ENCODE data around the gene SLC47A2.

Gene SLC47A2

GRCh38 chr17:19718041-19718612 lies 1.7 kb upstream of the SLC47A2 start:
- no peaks in the 10 kb centered on the region for H3K27me3 ChIP-seq (ENCODE audit: control insufficient read depth in 1 of 2, insufficient read depth in 2 of 2, low read length in 2 of 2)
- H3K27ac ChIP-seq (ENCODE audit: low read depth, low read length) = no peak overlapping the region
- no peak overlapping the region for H3K4me3 ChIP-seq (ENCODE audit: low read depth in 1 of 2, low read length in 2 of 2)
- no peaks in the 10 kb centered on the region for H3K36me3 ChIP-seq (ENCODE audit: control insufficient read depth in 1 of 2, insufficient read depth in 2 of 2, low read length in 2 of 2)
- H3K4me1 ChIP-seq (ENCODE audit: control insufficient read depth in 1 of 2, insufficient read depth in 2 of 2, low read length in 2 of 2) = peaks cover 44 to 48% of the 10 kb centered on the region in 2 donors
- H3K9me3 ChIP-seq (ENCODE audit: control insufficient read depth in 1 of 2, low read length in 2 of 2) = no peaks in the 10 kb centered on the region
- no peak overlapping the region for H3K9ac ChIP-seq (ENCODE audit: low read depth in 1 of 2, low read length in 2 of 2)

DNA sequence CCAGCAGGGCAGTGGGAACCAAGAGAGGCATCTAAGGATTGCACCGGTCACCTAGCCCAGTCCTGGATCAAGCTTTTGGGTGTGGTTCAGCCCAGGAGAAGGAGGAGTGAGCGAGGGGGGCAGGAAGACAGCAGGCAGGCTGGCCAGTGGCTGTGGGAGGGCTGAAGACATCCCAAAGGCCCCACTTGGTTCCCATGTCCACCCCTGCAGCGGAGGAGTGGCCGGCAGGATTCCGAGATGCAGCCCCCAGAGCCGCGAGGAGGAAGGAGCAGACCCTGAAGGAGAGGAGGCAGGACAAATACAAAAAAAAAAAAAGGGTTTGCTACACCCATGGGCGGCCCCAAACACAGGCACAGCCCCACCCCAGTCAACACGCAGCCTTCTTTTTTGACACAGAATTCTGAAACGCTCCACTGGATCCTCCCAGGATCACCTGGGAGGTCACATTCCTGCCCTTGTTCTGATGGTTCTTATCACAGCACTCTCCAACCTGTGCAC lies 1.1 kb upstream of the SLC47A2 start:
- no peaks in the 10 kb centered on the region for H3K27me3 ChIP-seq (ENCODE audit: control insufficient read depth in 1 of 2, insufficient read depth in 2 of 2, low read length in 2 of 2)
- peaks cover 44 to 48% of the 10 kb centered on the region in 2 donors for H3K4me1 ChIP-seq (ENCODE audit: control insufficient read depth in 1 of 2, insufficient read depth in 2 of 2, low read length in 2 of 2)
- H3K9me3 ChIP-seq (ENCODE audit: control insufficient read depth in 1 of 2, low read length in 2 of 2) = no peaks in the 10 kb centered on the region

GRCh38 chr17:19717031-19717360 lies 612 bp upstream of the SLC47A2 start:
- no peaks in the 10 kb centered on the region for H3K27me3 ChIP-seq (ENCODE audit: control insufficient read depth in 1 of 2, insufficient read depth in 2 of 2, low read length in 2 of 2)
- H3K4me3 ChIP-seq (ENCODE audit: low read depth in 1 of 2, low read length in 2 of 2) = no peak overlapping the region
- H3K27ac ChIP-seq (ENCODE audit: low read depth, low read length) = no peak overlapping the region
- no peaks in the 10 kb centered on the region for H3K9me3 ChIP-seq (ENCODE audit: control insufficient read depth in 1 of 2, low read length in 2 of 2)
- H3K4me1 ChIP-seq (ENCODE audit: control insufficient read depth in 1 of 2, insufficient read depth in 2 of 2, low read length in 2 of 2) = peaks cover 44 to 48% of the 10 kb centered on the region in 2 donors
- no peaks in the 10 kb centered on the region for H3K36me3 ChIP-seq (ENCODE audit: control insufficient read depth in 1 of 2, insufficient read depth in 2 of 2, low read length in 2 of 2)
- no peak overlapping the region for H3K9ac ChIP-seq (ENCODE audit: low read depth in 1 of 2, low read length in 2 of 2)

More for the DNA sequence above, 1.1 kb upstream of the SLC47A2 start:
- H3K9ac ChIP-seq (ENCODE audit: low read depth in 1 of 2, low read length in 2 of 2) = no peak overlapping the region
- H3K36me3 ChIP-seq (ENCODE audit: control insufficient read depth in 1 of 2, insufficient read depth in 2 of 2, low read length in 2 of 2) = no peaks in the 10 kb centered on the region
- no peak overlapping the region for H3K27ac ChIP-seq (ENCODE audit: low read depth, low read length)
- no peak overlapping the region for H3K4me3 ChIP-seq (ENCODE audit: low read depth in 1 of 2, low read length in 2 of 2)

DNA sequence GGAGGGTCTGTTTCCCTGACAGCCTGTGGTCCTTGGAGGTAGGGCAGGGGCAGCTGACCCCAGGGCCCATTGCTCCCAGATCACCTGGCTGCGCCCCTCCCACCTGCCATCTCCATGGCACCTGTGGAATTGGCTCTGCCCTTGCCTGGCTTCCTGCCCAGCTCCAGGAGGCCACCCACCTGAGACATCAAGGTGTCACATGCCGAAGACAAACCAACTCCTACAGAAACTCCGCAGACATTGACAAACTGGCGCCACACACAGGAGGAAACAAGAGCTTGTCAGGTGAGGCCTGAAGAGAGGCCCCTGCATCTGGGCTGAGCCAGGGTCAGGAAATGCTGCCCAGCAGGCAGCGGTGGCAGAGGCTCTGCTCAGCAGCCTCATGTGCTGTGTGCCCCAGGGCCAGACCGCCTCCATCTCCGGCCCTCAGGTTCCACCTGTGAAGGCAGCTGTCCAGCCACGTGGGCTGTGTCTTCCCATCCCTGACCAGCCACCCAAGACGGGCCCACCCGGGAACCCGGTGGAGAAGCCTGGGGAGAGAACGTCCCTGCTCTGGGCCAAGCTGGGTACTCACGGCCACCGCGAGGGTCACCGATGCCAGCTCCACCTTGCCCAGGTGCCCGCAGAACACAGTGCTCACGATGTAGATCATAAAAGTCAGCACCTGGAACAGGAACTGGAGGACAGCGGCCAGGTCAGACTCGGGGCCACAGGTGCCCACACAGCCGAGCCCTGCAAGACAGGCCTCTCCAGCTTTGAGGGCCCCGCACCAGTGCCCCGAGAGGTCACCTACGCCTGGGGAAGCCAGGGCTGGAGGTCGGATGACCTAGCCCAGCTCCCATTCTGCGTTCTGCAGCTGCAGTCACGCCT lies 1.6 kb downstream of the SLC47A2 start:
- no peak overlapping the region for H3K9ac ChIP-seq (ENCODE audit: low read depth in 1 of 2, low read length in 2 of 2)
- H3K4me3 ChIP-seq (ENCODE audit: low read depth in 1 of 2, low read length in 2 of 2) = no peak overlapping the region
- no peak overlapping the region for H3K27ac ChIP-seq (ENCODE audit: low read depth, low read length)

GRCh38 chr17:19713901-19714361 lies 2.5 kb downstream of the SLC47A2 start:
- Histone ChIP-seq H3K9ac (ENCODE audit: low read depth in 1 of 2, low read length in 2 of 2) (no peak overlapping the region), H3K27me3 (ENCODE audit: control insufficient read depth in 1 of 2, insufficient read depth in 2 of 2, low read length in 2 of 2) (no peaks in the 10 kb centered on the region), H3K9me3 (ENCODE audit: control insufficient read depth in 1 of 2, low read length in 2 of 2) (no peaks in the 10 kb centered on the region), H3K36me3 (ENCODE audit: control insufficient read depth in 1 of 2, insufficient read depth in 2 of 2, low read length in 2 of 2) (no peaks in the 10 kb centered on the region), H3K4me1 (ENCODE audit: control insufficient read depth in 1 of 2, insufficient read depth in 2 of 2, low read length in 2 of 2) (peaks cover 17 to 26% of the 10 kb centered on the region in 2 donors), H3K4me3 (ENCODE audit: low read depth in 1 of 2, low read length in 2 of 2) (no peak overlapping the region), H3K27ac (ENCODE audit: low read depth, low read length) (no peak overlapping the region)

More for the DNA sequence above, 1.6 kb downstream of the SLC47A2 start:
- Histone ChIP-seq H3K27me3 (ENCODE audit: control insufficient read depth in 1 of 2, insufficient read depth in 2 of 2, low read length in 2 of 2) (no peaks in the 10 kb centered on the region), H3K4me1 (ENCODE audit: control insufficient read depth in 1 of 2, insufficient read depth in 2 of 2, low read length in 2 of 2) (peaks cover 25 to 31% of the 10 kb centered on the region in 2 donors), H3K36me3 (ENCODE audit: control insufficient read depth in 1 of 2, insufficient read depth in 2 of 2, low read length in 2 of 2) (no peaks in the 10 kb centered on the region), H3K9me3 (ENCODE audit: control insufficient read depth in 1 of 2, low read length in 2 of 2) (no peaks in the 10 kb centered on the region)

- Histone ChIP-seq H3K9me3 (ENCODE audit: control insufficient read depth in 1 of 2, low read length in 2 of 2) (no peaks in the 10 kb centered on the region), H3K4me1 (ENCODE audit: control insufficient read depth in 1 of 2, insufficient read depth in 2 of 2, low read length in 2 of 2) (peaks cover 12 to 22% of the 10 kb centered on the region in 2 donors), H3K4me3 (ENCODE audit: low read depth in 1 of 2, low read length in 2 of 2) (no peak overlapping the region), H3K9ac (ENCODE audit: low read depth in 1 of 2, low read length in 2 of 2) (no peak overlapping the region), H3K36me3 (ENCODE audit: control insufficient read depth in 1 of 2, insufficient read depth in 2 of 2, low read length in 2 of 2) (no peaks in the 10 kb centered on the region), H3K27ac (ENCODE audit: low read depth, low read length) (no peak overlapping the region), H3K27me3 (ENCODE audit: control insufficient read depth in 1 of 2, insufficient read depth in 2 of 2, low read length in 2 of 2) (no peaks in the 10 kb centered on the region)
These were observed 2.9 kb downstream of the SLC47A2 start for GRCh38 chr17:19713462-19713861.

- no peak overlapping the region for H3K9ac ChIP-seq (ENCODE audit: low read depth in 1 of 2, low read length in 2 of 2)
These were observed 3.9 kb downstream of the SLC47A2 start for GRCh38 chr17:19712436-19713004.

GRCh38 chr17:19709841-19710240 lies 6.5 kb downstream of the SLC47A2 start:
- Histone ChIP-seq H3K4me3 (ENCODE audit: low read depth in 1 of 2, low read length in 2 of 2) (no peak overlapping the region), H3K27me3 (ENCODE audit: control insufficient read depth in 1 of 2, insufficient read depth in 2 of 2, low read length in 2 of 2) (no peaks in the 10 kb centered on the region), H3K27ac (ENCODE audit: low read depth, low read length) (no peak overlapping the region), H3K36me3 (ENCODE audit: control insufficient read depth in 1 of 2, insufficient read depth in 2 of 2, low read length in 2 of 2) (no peaks in the 10 kb centered on the region), H3K4me1 (ENCODE audit: control insufficient read depth in 1 of 2, insufficient read depth in 2 of 2, low read length in 2 of 2) (peaks cover 0 to 8% of the 10 kb centered on the region in 2 donors), H3K9ac (ENCODE audit: low read depth in 1 of 2, low read length in 2 of 2) (no peak overlapping the region), H3K9me3 (ENCODE audit: control insufficient read depth in 1 of 2, low read length in 2 of 2) (no peaks in the 10 kb centered on the region)

More at GRCh38 chr17:19712436-19713004, 3.9 kb downstream of the SLC47A2 start:
- Histone ChIP-seq H3K9me3 (ENCODE audit: control insufficient read depth in 1 of 2, low read length in 2 of 2) (no peaks in the 10 kb centered on the region), H3K4me3 (ENCODE audit: low read depth in 1 of 2, low read length in 2 of 2) (no peak overlapping the region), H3K27ac (ENCODE audit: low read depth, low read length) (no peak overlapping the region), H3K4me1 (ENCODE audit: control insufficient read depth in 1 of 2, insufficient read depth in 2 of 2, low read length in 2 of 2) (peaks cover 4 to 12% of the 10 kb centered on the region in 2 donors), H3K27me3 (ENCODE audit: control insufficient read depth in 1 of 2, insufficient read depth in 2 of 2, low read length in 2 of 2) (no peaks in the 10 kb centered on the region), H3K36me3 (ENCODE audit: control insufficient read depth in 1 of 2, insufficient read depth in 2 of 2, low read length in 2 of 2) (no peaks in the 10 kb centered on the region)

DNA sequence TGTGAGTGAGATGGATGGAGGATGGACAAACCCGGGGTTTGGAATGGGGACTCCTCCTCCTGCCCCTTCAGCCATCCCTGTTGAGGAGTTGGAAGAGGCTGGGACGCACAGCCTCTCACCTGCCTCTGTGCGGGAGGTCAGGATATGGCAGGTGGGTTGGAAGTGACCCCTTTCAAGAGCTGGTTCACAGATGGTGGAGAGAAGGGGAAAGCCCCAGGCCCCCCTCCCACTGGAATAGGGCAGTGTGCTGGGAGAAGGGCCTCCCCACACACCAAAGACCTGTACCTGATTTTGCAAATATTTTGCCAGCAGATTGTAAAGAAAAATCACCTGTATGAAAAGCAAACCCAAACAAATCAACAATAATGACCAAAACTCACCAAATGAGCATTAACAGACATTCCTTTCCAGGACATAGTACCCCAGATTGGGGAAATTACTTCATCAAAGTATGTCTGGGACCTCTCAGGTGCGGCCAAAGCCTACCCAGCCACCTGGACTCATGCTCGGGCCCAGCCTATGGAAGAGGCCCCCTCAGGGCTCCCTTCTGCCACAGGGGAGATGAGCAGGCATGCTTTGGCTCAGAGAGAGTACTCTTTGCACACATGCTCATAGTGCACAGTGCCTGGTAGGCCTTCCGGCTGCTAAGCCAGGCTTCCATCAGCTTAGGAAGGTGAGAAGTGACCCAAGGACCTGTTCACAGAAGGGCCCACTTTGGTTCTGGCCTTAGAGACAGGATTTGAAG lies 7.8 kb downstream of the SLC47A2 start:
- Histone ChIP-seq H3K27ac (ENCODE audit: low read depth, low read length) (no peak overlapping the region), H3K27me3 (ENCODE audit: control insufficient read depth in 1 of 2, insufficient read depth in 2 of 2, low read length in 2 of 2) (no peaks in the 10 kb centered on the region), H3K9ac (ENCODE audit: low read depth in 1 of 2, low read length in 2 of 2) (no peak overlapping the region), H3K4me1 (ENCODE audit: control insufficient read depth in 1 of 2, insufficient read depth in 2 of 2, low read length in 2 of 2) (no peaks in the 10 kb centered on the region), H3K4me3 (ENCODE audit: low read depth in 1 of 2, low read length in 2 of 2) (no peak overlapping the region), H3K36me3 (ENCODE audit: control insufficient read depth in 1 of 2, insufficient read depth in 2 of 2, low read length in 2 of 2) (no peaks in the 10 kb centered on the region), H3K9me3 (ENCODE audit: control insufficient read depth in 1 of 2, low read length in 2 of 2) (no peaks in the 10 kb centered on the region)
